IMR-90 (cell line): ENCODE results near the gene ADAMTSL2.

Experiments used
- CEBPB ChIP-seq: IDR thresholded peaks from 2 replicates; pipeline ENCODE4 v1.6.1; 2012; ENCODE audit warnings: low read depth, low read length, improper control_type of control experiment
- FOS ChIP-seq: fragments of 150-350 bp; IDR thresholded peaks from 2 replicates; pipeline ENCODE4 v1.6.1; 2016; ENCODE audit warnings: low read depth, low read length
- MAFK ChIP-seq: IDR thresholded peaks from 2 replicates; pipeline ENCODE4 v1.6.1; 2012; ENCODE audit warnings: low read depth, low read length, improper control_type of control experiment
- MAZ ChIP-seq: IDR thresholded peaks from 2 replicates; pipeline ENCODE4 v1.6.1; 2012; ENCODE audit warnings: low read depth, mild to moderate bottlenecking, low read length, improper control_type of control experiment, moderate library complexity, borderline replicate concordance
- MXI1 ChIP-seq: IDR thresholded peaks from 2 replicates; pipeline ENCODE4 v1.6.1; 2012; ENCODE audit warnings: low read depth, mild to moderate bottlenecking, low read length, moderate library complexity, borderline replicate concordance
- NFE2L2 ChIP-seq: fragments of 150-350 bp; IDR thresholded peaks from 2 replicates; pipeline ENCODE4 v1.6.1; 2016; ENCODE audit warnings: low read depth, mild to moderate bottlenecking, low read length
- POLR2A ChIP-seq: IDR thresholded peaks from 2 replicates; pipeline ENCODE4 v1.6.1; 2012; ENCODE audit warnings: mild to moderate bottlenecking, low read depth, low read length
- RAD21 ChIP-seq: IDR thresholded peaks from 2 replicates; pipeline ENCODE4 v1.6.1; 2012; ENCODE audit warnings: low read length, improper control_type of control experiment
- RCOR1 ChIP-seq: IDR thresholded peaks from 2 replicates; pipeline ENCODE4 v1.6.1; 2012; ENCODE audit warnings: mild to moderate bottlenecking, low read length, improper control_type of control experiment; ENCODE audit not compliant: insufficient replicate concordance
- RFX5 ChIP-seq: IDR thresholded peaks from 2 replicates; pipeline ENCODE4 v1.8.0; 2012; ENCODE audit warnings: low read depth, mild to moderate bottlenecking, low read length, moderate library complexity
- SMC3 ChIP-seq: fragments of 150-350 bp; IDR thresholded peaks from 2 replicates; pipeline ENCODE4 v1.6.1; 2016; ENCODE audit warnings: low read depth, mild to moderate bottlenecking, antibody characterized with exemption, low read length, moderate library complexity
- TF ChIP-seq, protein P1 (sequence below): conservative IDR thresholded peaks from 2 replicates; pipeline ENCODE4 v1.5.1; 2012; ENCODE audit warnings: mild to moderate bottlenecking, low read depth, low read length, improper control_type of control experiment
- TF ChIP-seq, protein P2 (sequence below): fragments of 150-350 bp; IDR thresholded peaks from 2 replicates; pipeline ENCODE4 v1.6.1; 2016; ENCODE audit warnings: low read depth, mild to moderate bottlenecking, low read length, moderate library complexity, borderline replicate concordance
- TF ChIP-seq, protein P3 (sequence below): fragments of 150-350 bp; IDR thresholded peaks from 2 replicates; pipeline ENCODE4 v1.6.1; 2017; ENCODE audit warnings: mild to moderate bottlenecking, antibody characterized with exemption, low read length, low read depth

DNA sequence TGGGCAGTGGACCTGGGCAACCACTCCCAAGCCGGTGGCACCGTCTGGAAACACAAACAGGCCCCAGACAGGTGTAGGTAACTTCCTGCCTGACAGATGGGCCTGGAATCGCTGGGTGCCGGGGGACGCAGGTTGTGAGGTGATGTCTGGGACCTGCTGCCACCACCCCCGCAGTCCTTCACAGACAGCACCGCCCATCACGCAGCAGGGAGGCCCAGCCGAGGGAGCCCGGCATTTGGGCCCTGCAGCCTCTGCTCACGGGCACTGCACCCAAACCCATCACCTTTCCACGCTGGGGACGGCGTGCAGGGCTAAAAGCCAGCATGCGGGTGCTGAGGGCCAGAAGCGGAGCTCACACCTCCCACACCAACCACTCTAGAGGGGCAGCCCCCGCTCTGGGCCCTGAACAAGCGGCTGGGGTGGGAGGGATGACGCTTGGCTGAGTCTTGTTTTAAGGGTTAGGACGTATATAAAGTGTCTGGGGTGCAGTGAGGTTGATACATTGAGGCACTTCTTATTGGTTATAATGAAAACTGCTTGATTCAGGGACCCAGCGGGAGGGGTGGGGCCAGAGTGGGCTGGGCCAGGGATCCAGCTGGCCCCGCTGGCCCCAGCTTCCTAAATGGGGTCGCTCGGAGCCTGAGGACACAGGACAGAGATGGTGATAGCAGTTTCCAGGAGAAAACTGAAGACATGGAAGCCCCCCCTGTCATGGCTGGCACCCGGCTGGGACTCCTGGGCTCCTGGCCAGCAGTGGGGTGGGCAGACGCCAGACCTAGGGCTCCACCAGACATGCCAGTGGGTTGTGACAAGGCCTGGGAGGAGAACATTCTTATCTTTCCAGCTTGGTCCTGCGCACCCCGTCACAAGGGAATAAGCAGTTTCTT is 21.0 kb upstream of the ADAMTSL2 start:
- TF ChIP-seq, protein P1, sequence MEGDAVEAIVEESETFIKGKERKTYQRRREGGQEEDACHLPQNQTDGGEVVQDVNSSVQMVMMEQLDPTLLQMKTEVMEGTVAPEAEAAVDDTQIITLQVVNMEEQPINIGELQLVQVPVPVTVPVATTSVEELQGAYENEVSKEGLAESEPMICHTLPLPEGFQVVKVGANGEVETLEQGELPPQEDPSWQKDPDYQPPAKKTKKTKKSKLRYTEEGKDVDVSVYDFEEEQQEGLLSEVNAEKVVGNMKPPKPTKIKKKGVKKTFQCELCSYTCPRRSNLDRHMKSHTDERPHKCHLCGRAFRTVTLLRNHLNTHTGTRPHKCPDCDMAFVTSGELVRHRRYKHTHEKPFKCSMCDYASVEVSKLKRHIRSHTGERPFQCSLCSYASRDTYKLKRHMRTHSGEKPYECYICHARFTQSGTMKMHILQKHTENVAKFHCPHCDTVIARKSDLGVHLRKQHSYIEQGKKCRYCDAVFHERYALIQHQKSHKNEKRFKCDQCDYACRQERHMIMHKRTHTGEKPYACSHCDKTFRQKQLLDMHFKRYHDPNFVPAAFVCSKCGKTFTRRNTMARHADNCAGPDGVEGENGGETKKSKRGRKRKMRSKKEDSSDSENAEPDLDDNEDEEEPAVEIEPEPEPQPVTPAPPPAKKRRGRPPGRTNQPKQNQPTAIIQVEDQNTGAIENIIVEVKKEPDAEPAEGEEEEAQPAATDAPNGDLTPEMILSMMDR: no peak
- TF ChIP-seq POLR2A (no peak), FOS (no peak), RFX5 (no peak), MAZ (no peak), RCOR1 (no peak), MXI1 (no peak), MAFK (no peak), CEBPB (no peak), SMC3 (no peak), NFE2L2 (no peak), RAD21 (no peak)
- TF ChIP-seq, protein P2, sequence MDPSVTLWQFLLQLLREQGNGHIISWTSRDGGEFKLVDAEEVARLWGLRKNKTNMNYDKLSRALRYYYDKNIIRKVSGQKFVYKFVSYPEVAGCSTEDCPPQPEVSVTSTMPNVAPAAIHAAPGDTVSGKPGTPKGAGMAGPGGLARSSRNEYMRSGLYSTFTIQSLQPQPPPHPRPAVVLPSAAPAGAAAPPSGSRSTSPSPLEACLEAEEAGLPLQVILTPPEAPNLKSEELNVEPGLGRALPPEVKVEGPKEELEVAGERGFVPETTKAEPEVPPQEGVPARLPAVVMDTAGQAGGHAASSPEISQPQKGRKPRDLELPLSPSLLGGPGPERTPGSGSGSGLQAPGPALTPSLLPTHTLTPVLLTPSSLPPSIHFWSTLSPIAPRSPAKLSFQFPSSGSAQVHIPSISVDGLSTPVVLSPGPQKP: no peak
- TF ChIP-seq, protein P3, sequence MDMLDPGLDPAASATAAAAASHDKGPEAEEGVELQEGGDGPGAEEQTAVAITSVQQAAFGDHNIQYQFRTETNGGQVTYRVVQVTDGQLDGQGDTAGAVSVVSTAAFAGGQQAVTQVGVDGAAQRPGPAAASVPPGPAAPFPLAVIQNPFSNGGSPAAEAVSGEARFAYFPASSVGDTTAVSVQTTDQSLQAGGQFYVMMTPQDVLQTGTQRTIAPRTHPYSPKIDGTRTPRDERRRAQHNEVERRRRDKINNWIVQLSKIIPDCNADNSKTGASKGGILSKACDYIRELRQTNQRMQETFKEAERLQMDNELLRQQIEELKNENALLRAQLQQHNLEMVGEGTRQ: no peak
